Measurements from ENCODE around the gene SCLY. TPM values are rescaled to one million over a fixed set of nuclear protein-coding genes. Genes with fewer than 3 reads are reported as not detected.

SCLY gene
- polyA plus RNA-seq, 3 donors: 9.5 to 10.6 (median 10.3) TPM

- no peaks in the 10 kb centered on the region for H3K9me3 ChIP-seq (replicated peaks in 1 of 2; ENCODE audit: control insufficient read depth in 1 of 2, insufficient read depth in 1 of 2, low read length in 2 of 2)
- no peak overlapping the region for H2AFZ ChIP-seq (ENCODE audit: insufficient read depth, low read depth, low read length, poor library complexity, severe bottlenecking)
- no peaks in the 10 kb centered on the region for H3K27me3 ChIP-seq (ENCODE audit: control insufficient read depth in 2 of 2, insufficient read depth in 2 of 2, low read length in 2 of 2)
- H3K9ac ChIP-seq (ENCODE audit: insufficient read depth, low read length, poor library complexity, severe bottlenecking): no peak overlapping the region
- no peaks in the 10 kb centered on the region for H3K9me3 Mint-ChIP-seq
- H3K4me3 ChIP-seq (replicated peaks in 1 of 3; ENCODE audit: low read depth in 2 of 3, low read length in 3 of 3): no peak overlapping the region
- peaks cover 16% of the 10 kb centered on the region for H3K4me1 Mint-ChIP-seq
- H3K27ac ChIP-seq (ENCODE audit: low read depth in 1 of 2, low read length in 2 of 2): no peak overlapping the region
- peaks cover 22 to 23% of the 10 kb centered on the region in 2 donors for H3K4me1 ChIP-seq (ENCODE audit: control insufficient read depth in 1 of 2, insufficient read depth in 2 of 2, low read length in 2 of 2)
- no peak overlapping the region for H3K27ac Mint-ChIP-seq
- TF ChIP-seq CTCF (IDR thresholded peaks at IDR 0.05): no peak
- no peaks in the 10 kb centered on the region for H3K79me2 ChIP-seq (ENCODE audit: insufficient read depth, low read length)
- no peak for DNase-seq
- no peak overlapping the region for H3K4me2 ChIP-seq (replicated peaks; ENCODE audit: extremely low read depth, low read length, poor library complexity, severe bottlenecking)
- intact Hi-C loops (cut with micrococcal nuclease): no loop called here
- no peaks in the 10 kb centered on the region for H3K36me3 Mint-ChIP-seq
- H3K4me3 Mint-ChIP-seq: no peak overlapping the region
- H4K20me1 ChIP-seq (ENCODE audit: insufficient read depth, low read length): no peaks in the 10 kb centered on the region
- H3K36me3 ChIP-seq (replicated peaks in 1 of 2; ENCODE audit: control insufficient read depth in 1 of 2, insufficient read depth in 2 of 2, low read length in 2 of 2): no peaks in the 10 kb centered on the region
- peaks cover 0 to 2% (median 2%) of the 10 kb centered on the region in 3 donors for H3K27me3 Mint-ChIP-seq (ENCODE audit: low read depth in 3 of 3)
- WGBS (ENCODE audit: insufficient coverage): 95% methylated on average over 27 of the region's 30 CpGs
These were observed 41.4 kb downstream of the SCLY start for GRCh38 chr2:238101891-238102841.

- H3K36me3 Mint-ChIP-seq: no peaks in the 10 kb centered on the region
- H3K36me3 ChIP-seq (replicated peaks in 1 of 2; ENCODE audit: control insufficient read depth in 1 of 2, insufficient read depth in 2 of 2, low read length in 2 of 2): no peaks in the 10 kb centered on the region
- no peaks in the 10 kb centered on the region for H4K20me1 ChIP-seq (ENCODE audit: insufficient read depth, low read length)
- no peaks in the 10 kb centered on the region for H3K27me3 ChIP-seq (ENCODE audit: control insufficient read depth in 2 of 2, insufficient read depth in 2 of 2, low read length in 2 of 2)
- no peak overlapping the region for H3K4me2 ChIP-seq (replicated peaks; ENCODE audit: extremely low read depth, low read length, poor library complexity, severe bottlenecking)
- H3K27me3 Mint-ChIP-seq (ENCODE audit: low read depth in 3 of 3): peaks cover 2 to 3% (median 3%) of the 10 kb centered on the region in 3 donors
- no peak overlapping the region for H2AFZ ChIP-seq (ENCODE audit: insufficient read depth, low read depth, low read length, poor library complexity, severe bottlenecking)
- no peak for DNase-seq
- H3K4me1 Mint-ChIP-seq: peaks cover 22% of the 10 kb centered on the region
- H3K4me3 Mint-ChIP-seq: no peak overlapping the region
- peaks cover 28 to 29% of the 10 kb centered on the region in 2 donors for H3K4me1 ChIP-seq (ENCODE audit: control insufficient read depth in 1 of 2, insufficient read depth in 2 of 2, low read length in 2 of 2)
- 85% methylated on average over 7 of the region's 10 CpGs for WGBS (ENCODE audit: insufficient coverage)
- no peak for TF ChIP-seq CTCF (IDR thresholded peaks at IDR 0.05)
- no peak overlapping the region for H3K27ac ChIP-seq (ENCODE audit: low read depth in 1 of 2, low read length in 2 of 2)
- no peak overlapping the region for H3K9ac ChIP-seq (ENCODE audit: insufficient read depth, low read length, poor library complexity, severe bottlenecking)
- H3K9me3 Mint-ChIP-seq: no peaks in the 10 kb centered on the region
- no peaks in the 10 kb centered on the region for H3K9me3 ChIP-seq (replicated peaks in 1 of 2; ENCODE audit: control insufficient read depth in 1 of 2, insufficient read depth in 1 of 2, low read length in 2 of 2)
- H3K79me2 ChIP-seq (ENCODE audit: insufficient read depth, low read length): no peaks in the 10 kb centered on the region
- H3K27ac Mint-ChIP-seq: no peak overlapping the region
- no peak overlapping the region for H3K4me3 ChIP-seq (replicated peaks in 1 of 3; ENCODE audit: low read depth in 2 of 3, low read length in 3 of 3)
- intact Hi-C loops (cut with micrococcal nuclease): no loop called here
These were observed 42.1 kb downstream of the SCLY start for GRCh38 chr2:238102865-238103264.
